NT2/D1 (cell line): ENCODE measurements around the gene BCL2L11.

Experiments
- SUZ12 ChIP-seq: IDR thresholded peaks from 2 replicates; pipeline ENCODE4 v1.6.1; 2011; ENCODE audit not compliant: insufficient read length, insufficient read depth; ENCODE audit errors: extremely low read depth
- ZNF274 ChIP-seq: IDR thresholded peaks from 2 replicates; pipeline ENCODE4 v1.6.1; 2011; ENCODE audit warnings: mild to moderate bottlenecking, low read depth, low read length

- no peak for TF ChIP-seq SUZ12
- TF ChIP-seq ZNF274 = no peak
Observed at GRCh38 chr2:111100765-111101162, 19.9 kb upstream of the BCL2L11 start.
